ENCODE results near the gene COQ8A.

DNA sequence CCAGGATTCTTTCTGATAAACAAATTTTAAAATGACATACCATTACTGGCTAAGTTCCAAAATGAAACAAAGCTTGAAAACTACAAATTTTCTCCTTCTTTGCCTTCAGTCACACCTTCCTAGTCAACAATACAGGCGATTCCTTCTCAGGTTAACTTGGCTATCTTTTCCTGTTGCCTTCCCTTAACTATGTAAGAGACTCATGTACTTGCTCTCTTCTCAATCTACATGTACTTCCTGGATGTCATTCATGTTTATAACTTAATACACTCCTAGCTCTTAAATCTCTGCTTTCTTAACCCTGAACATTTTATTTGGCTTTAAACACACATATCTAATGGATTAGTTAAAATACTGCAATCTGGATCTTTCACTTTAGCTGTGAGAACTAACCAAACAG is 97.0 kb downstream of the COQ8A start:
- TF ChIP-seq CTCF (IDR thresholded peaks at IDR 0.05; ENCODE audit: low read length) (no peak), EZH2 (IDR thresholded peaks at IDR 0.05; ENCODE audit: borderline replicate concordance, low read length) (no peak)

All from OCI-LY1 (cell line).